Tibial nerve (tissue), 4 donors: ENCODE results near the gene TBC1D22B.

Experiments used
- CTCF ChIP-seq, 5 experiments: fragments of 200-600 bp in 3 of 5; fragments of 450-650 bp in 2 of 5; sonication (generic) in 3 of 5; IDR thresholded peaks; one replicate each; pipeline ENCODE4 v1.5.1; 2016 to 2019; ENCODE audit warnings: antibody characterized with exemption in 5 of 5, mild to moderate bottlenecking in 3 of 5, moderate library complexity in 2 of 5
- EP300 ChIP-seq, 2 donors: sonication (generic); formaldehyde crosslinking; IDR thresholded peaks; one replicate each; pipeline ENCODE4 v1.6.1; 2017; ENCODE audit warnings: antibody characterized with exemption in 2 of 2, mild to moderate bottlenecking in 1 of 2
- POLR2A ChIP-seq, 2 donors: fragments of 450-650 bp; IDR thresholded peaks; one replicate each; pipeline ENCODE4 v1.6.1; 2017; ENCODE audit warnings: antibody characterized with exemption in 2 of 2, mild to moderate bottlenecking in 2 of 2, moderate library complexity in 2 of 2

GRCh38 chr6:37283268-37283667 is 25.7 kb downstream of the TBC1D22B start:
- no peak for TF ChIP-seq CTCF (IDR thresholded peaks at IDR 0.05)
- no peak for TF ChIP-seq POLR2A (IDR thresholded peaks at IDR 0.05)
- TF ChIP-seq EP300 (IDR thresholded peaks at IDR 0.05), result no peak
